ENCODE results near the gene CIC. TPM values are rescaled to one million over a fixed set of nuclear protein-coding genes. Genes with fewer than 3 reads are reported as not detected.

Gene CIC
- total and polyA plus RNA-seq, 9 of the 15 experiments (the other 6 are each of a cell fraction or from before 2014, with no cell fraction given), result 0.07 to 44.7 (median 8.6) TPM

GRCh38 chr19:42268142-42268703 lies 829 bp upstream of the CIC start (continued):
- TF ChIP-seq SIX5 (IDR thresholded peaks at IDR 0.05; ENCODE audit: borderline replicate concordance in 1 of 2, insufficient read depth in 1 of 2, low read depth in 1 of 2, low read length in 2 of 2), result no peak
- peak; percentile 84 for TF ChIP-seq THAP12 (CRISPR knock-in tag; IDR thresholded peaks at IDR 0.05)
- TF ChIP-seq TAF9B (IDR thresholded peaks at IDR 0.05; ENCODE audit: partially characterized antibody), result no peak
- no peak for TF ChIP-seq ZNF57 (CRISPR knock-in tag; IDR thresholded peaks at IDR 0.05)
- no peak for TF ChIP-seq MBD2 (IDR thresholded peaks at IDR 0.05; ENCODE audit: borderline replicate concordance, low read depth)
- peak; percentile 8; the same call in 1 of the 2 replicates for TF ChIP-seq NFE2 (IDR thresholded peaks at IDR 0.05; ENCODE audit: low read depth)
- TF ChIP-seq HCFC1 (IDR thresholded peaks at IDR 0.05; ENCODE audit: low read depth, low read length), result no peak
- no peak for TF ChIP-seq ILF3 (IDR thresholded peaks at IDR 0.05; ENCODE audit: borderline replicate concordance)
- no peak for TF ChIP-seq PHB (CRISPR knock-in tag; IDR thresholded peaks at IDR 0.05)
- no peak for TF ChIP-seq ETV1 (tag; conservative IDR thresholded peaks at IDR 0.05; ENCODE audit: low read depth)
- TF ChIP-seq ZKSCAN1 (IDR thresholded peaks at IDR 0.05; ENCODE audit: low read depth, low read length), result peak; percentile 8; the same call in 1 of the 2 replicates
- TF ChIP-seq BCL6 (CRISPR knock-in tag; IDR thresholded peaks at IDR 0.05), result no peak
- no peak for TF ChIP-seq ARID4B (CRISPR knock-in tag; IDR thresholded peaks at IDR 0.05)
- TF ChIP-seq, protein P1, sequence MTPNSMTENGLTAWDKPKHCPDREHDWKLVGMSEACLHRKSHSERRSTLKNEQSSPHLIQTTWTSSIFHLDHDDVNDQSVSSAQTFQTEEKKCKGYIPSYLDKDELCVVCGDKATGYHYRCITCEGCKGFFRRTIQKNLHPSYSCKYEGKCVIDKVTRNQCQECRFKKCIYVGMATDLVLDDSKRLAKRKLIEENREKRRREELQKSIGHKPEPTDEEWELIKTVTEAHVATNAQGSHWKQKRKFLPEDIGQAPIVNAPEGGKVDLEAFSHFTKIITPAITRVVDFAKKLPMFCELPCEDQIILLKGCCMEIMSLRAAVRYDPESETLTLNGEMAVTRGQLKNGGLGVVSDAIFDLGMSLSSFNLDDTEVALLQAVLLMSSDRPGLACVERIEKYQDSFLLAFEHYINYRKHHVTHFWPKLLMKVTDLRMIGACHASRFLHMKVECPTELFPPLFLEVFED (CRISPR knock-in tag; conservative IDR thresholded peaks at IDR 0.05), result peak; percentile 76; the same call in 1 of the 2 replicates
- TF ChIP-seq, protein P2, sequence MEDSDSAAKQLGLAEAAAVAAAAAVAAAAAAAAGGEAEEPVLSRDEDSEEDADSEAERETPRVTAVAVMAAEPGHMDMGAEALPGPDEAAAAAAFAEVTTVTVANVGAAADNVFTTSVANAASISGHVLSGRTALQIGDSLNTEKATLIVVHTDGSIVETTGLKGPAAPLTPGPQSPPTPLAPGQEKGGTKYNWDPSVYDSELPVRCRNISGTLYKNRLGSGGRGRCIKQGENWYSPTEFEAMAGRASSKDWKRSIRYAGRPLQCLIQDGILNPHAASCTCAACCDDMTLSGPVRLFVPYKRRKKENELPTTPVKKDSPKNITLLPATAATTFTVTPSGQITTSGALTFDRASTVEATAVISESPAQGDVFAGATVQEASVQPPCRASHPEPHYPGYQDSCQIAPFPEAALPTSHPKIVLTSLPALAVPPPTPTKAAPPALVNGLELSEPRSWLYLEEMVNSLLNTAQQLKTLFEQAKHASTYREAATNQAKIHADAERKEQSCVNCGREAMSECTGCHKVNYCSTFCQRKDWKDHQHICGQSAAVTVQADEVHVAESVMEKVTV (CRISPR knock-in tag; IDR thresholded peaks at IDR 0.05), result no peak
- TF ChIP-seq, protein P3, sequence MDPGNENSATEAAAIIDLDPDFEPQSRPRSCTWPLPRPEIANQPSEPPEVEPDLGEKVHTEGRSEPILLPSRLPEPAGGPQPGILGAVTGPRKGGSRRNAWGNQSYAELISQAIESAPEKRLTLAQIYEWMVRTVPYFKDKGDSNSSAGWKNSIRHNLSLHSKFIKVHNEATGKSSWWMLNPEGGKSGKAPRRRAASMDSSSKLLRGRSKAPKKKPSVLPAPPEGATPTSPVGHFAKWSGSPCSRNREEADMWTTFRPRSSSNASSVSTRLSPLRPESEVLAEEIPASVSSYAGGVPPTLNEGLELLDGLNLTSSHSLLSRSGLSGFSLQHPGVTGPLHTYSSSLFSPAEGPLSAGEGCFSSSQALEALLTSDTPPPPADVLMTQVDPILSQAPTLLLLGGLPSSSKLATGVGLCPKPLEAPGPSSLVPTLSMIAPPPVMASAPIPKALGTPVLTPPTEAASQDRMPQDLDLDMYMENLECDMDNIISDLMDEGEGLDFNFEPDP (CRISPR knock-in tag; IDR thresholded peaks at IDR 0.05), result no peak; the same call in 1 of the 2 replicates
- TF ChIP-seq HDAC2 (IDR thresholded peaks at IDR 0.05), result no peak
- no peak for TF ChIP-seq ZSCAN32 (CRISPR knock-in tag; IDR thresholded peaks at IDR 0.05)
